Measurements from ENCODE around the gene ZNF512.
"Not testable (repeated sequence)": the region's sequence is repeated elsewhere in the genome, so short reads cannot be mapped to it uniquely, and the experiment has no call there.

The ZNF512 gene

GRCh38 chr2:27630257-27630656, 47.4 kb downstream of the ZNF512 start:
- not testable (repeated sequence) for DNase-seq (ENCODE audit: low read depth in 3 of 3, low spot score in 1 of 3)

DNA sequence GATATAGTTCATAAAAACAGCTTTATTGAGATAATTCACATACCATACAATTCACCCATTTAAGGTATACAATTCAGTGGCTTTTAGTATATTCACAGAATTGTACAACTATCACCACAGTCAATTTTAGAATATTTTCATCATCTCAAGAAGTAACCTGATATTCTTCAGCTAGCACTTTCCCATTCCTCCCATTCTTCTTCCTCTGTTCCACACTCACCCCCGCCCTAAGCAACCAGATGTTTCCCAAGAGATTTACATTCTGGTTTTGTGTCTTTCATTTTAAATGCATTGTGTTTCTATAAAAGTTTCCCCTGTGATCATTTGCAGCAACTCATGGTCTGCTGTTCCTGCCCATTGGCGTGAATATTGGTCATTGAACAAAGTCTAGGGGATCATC, 51.4 kb downstream of the ZNF512 start:
- no peak for DNase-seq (ENCODE audit: low read depth in 3 of 3, low spot score in 1 of 3)

GRCh38 chr2:27636766-27637165, 53.9 kb downstream of the ZNF512 start:
- no peak for DNase-seq (ENCODE audit: low read depth in 3 of 3, low spot score in 1 of 3)

GRCh38 chr2:27638037-27638637, 55.3 kb downstream of the ZNF512 start:
- DNase-seq (ENCODE audit: low read depth in 3 of 3, low spot score in 1 of 3) = no peak

DNA sequence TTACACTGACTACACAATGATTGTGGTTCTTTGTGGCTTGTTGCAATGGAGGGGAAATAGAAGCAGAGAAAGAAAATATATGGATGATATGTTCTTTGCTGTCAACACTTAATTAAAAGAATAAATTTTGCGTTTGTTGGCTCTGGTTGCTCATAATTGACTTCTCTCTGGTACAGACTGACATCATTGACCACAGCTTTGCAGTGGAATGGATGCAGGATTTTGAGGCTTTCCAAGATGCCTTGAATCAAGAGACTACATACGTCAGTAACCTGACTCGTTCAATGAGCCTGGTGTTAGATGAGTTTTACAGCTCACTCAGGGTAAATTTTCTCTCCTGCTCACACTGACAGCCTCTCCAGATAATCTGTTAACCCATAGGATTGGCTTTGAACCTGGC, 55.9 kb downstream of the ZNF512 start:
- DNase-seq (ENCODE audit: low read depth in 3 of 3, low spot score in 1 of 3) = no peak

DNA sequence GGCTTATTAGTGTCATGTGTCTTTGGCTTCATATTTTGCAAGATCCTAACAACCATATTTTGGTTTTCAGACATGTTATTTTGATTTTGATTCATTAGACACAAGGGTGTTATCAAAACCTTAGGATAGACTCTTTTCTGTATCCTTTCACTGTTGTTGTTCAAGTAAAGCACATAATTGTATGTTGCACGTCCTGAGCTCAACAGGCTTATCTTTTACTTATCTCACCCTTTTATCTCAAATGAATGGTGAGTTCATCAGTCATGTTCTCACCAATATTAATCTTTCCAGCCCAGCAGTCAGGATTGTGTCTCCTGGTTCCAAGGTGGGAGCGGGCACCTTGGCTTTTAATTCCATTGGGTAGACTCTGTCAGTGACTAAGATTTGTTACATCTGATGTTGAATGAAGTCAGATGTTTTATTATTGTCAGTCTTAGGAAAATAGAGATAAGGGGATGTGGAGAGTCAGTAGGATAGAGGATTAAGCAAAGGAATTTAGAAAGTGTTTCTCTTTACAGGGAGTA, 57.9 kb downstream of the ZNF512 start:
- DNase-seq (ENCODE audit: low read depth in 3 of 3, low spot score in 1 of 3) = no peak

DNA sequence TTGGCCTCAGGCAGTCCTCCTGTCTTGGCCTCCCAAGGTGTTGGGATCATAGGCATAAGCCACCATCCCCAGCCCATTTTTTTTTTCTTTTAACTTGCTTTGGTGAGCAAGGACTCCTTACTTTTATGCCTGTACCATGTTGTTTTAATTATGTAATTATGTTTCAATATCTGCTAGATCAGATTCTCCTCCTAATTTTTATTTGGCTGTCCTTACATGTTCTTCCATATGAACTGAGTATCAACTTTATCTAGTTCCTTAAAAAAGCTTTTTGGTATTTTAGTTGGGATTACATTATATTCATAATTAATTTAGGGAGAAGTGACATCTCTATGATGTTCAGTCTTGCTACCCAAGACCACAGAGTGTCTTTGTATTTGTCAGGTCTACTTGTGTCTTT, 62.4 kb downstream of the ZNF512 start:
- no peak for DNase-seq (ENCODE audit: low read depth in 3 of 3, low spot score in 1 of 3)

DNA sequence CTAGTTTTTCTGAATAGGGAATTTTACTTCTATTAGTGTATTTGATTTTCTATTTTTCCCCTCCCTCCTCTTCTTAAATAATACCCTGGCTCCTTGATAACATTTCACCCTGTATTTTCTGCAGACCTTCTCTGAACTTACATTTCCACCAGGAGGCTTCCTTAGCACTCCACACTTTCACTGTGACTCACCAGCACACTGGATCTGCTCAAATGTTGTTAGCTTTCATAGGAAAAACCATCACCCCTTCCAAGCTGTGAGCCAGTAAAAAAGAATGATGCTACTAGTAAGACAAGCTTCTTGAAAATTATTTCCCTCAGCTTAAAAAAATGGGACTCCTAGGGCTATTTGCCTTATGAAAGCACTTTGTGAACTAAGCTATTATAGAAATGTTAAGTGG, 64.4 kb downstream of the ZNF512 start:
- DNase-seq (ENCODE audit: low read depth in 3 of 3, low spot score in 1 of 3) = no peak

DNA sequence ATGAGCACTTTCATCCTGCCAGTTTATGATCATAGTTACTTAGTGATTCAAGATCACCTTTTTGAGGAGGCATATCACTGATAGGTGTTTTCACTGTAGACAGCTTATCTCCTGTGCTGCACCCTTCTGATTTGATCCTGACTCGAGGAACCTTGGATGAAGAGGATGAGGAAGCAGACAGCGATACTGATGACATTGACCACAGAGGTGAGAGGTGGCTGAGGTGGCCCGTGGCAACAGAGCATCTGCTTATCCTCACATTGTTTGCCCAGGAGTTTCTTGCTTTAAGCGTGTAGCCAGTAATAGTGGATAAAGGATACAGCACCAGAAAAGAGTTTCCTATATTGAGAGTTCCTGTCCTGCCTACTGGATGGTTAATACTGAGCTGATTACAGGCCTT, 64.9 kb downstream of the ZNF512 start:
- no peak for DNase-seq (ENCODE audit: low read depth in 3 of 3, low spot score in 1 of 3)

DNA sequence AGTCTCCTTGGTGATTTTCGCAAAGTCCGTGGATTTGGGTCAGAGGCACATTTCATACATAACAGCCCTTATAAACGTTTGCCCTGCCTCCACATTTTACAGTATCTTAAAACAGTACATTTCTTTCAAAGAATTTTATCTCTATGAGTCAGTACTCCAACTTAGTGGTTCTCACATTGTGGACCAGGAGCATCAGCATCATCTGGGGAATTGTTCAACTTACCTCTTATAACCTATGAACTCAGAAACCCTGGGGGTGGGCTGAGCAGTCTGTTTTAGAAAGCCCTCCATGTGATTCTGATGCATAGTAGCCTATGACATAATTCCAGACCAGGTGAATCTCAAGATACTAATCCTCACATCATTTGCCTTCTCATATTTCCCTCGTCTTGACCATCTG, 68.2 kb downstream of the ZNF512 start:
- no peak for DNase-seq (ENCODE audit: low read depth in 3 of 3, low spot score in 1 of 3)

DNA sequence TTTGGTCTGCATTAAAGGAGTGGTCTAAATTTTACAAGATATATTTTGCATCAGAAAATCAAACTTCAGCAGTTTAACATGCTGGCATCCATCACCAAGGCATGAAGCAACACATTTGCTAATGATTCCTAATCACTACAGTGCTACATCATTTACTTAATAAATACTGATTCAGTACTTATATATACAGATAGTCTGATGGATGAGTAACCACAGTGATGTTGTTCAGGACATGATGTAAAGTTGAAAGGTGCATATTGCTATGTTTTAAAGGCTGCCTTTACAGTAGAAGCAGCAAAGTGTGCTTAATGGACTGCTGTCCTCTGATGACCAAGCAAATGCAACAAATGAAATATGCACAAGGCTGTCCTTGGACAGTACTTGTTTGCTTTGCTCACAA, 69.5 kb downstream of the ZNF512 start:
- no peak for DNase-seq (ENCODE audit: low read depth in 3 of 3, low spot score in 1 of 3)

DNA sequence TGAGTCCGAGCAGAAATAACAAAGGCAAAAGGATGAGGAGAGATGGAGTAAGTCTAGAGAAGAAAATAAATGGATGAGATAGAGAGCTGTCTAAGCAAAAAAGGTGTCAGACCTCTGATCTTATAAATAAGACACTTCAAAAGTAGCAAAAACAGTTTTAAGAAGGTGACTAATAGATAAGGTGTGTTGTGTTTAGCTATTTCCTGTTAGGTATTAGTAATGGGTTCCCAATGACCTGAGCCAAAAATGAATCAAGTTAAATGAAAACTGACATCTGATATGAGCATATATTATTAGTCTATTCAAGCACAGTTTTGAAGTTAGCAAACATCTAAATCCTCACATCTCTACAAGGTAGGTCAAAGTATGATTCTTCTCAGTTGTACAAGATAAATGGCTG, 69.9 kb downstream of the ZNF512 start:
- no peak for DNase-seq (ENCODE audit: low read depth in 3 of 3, low spot score in 1 of 3)

DNA sequence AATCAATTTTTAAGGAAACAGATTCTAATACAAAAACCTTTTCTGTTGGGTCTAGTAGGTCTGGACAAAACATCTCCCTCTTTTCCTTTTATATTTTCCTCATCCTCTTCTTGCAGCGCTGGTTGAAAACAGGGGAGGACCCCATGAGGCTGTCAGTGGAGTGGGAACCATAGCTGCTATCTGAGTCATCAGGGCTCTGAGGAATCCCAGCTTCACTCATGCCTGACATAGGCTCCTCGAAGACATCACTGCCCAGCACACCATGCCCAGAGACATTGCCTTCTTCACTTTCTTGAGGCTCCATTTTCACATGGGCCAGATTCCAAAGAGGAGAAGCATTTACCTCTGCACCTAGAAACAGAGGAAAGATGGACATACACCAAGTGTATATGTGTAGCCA, 70.6 kb downstream of the ZNF512 start:
- no peak for DNase-seq (ENCODE audit: low read depth in 3 of 3, low spot score in 1 of 3)

DNA sequence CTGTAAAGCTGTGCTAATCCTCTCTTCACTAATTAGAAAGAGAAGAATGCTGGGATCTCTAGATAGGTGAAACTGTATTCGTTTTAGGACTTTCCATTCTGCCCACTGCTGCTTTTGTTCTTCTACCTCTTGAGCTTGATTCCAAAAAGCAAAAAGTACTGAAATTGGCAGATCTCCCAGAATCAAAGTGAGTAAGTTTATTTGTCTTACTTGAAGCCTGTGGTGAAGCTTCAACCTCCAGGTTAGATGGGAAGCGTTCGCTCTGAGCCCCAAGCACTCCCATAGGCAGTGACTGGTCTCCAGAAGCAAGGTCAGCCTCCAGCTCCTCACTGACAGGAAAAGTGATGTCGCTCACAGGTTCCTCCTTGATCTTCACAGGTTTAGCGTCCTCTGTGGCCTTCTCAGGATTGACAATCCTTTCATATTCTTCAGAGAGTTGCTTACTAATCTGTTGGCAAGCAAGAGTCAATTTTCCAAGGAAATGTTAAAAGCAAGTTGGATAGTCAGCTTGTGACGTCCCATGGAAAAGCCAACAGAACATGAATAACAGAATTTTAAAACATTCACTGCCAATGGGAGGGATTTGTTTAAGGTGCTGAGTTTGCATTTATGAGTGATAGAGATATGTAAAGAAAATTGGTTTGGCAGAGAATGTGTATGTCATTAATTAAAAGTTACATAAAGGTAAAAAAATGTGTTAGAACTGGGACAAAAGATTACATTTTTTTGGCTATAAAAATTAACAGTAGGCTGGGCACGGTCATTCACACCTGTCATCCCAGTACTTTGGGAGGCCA, 72.5 kb downstream of the ZNF512 start:
- no peak for DNase-seq (ENCODE audit: low read depth in 3 of 3, low spot score in 1 of 3)

DNA sequence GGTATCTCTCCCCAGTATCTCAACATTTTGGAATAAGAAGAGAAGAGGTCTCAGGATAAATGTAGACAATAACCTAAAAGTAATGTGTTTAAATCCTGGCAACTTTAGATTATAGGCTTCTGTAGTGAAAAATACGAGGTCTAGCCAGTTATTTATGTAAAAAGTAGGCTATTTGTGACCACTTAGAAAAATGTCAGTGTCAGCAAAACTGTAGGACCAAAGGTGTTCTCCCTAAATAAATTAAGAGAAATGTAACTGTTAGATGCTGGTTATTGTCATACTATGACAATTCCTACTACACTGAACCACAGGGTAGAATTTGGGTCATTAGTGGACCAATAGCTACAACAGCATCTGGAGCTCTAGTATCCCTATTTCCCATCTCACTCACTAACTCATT, 78.5 kb downstream of the ZNF512 start:
- DNase-seq (ENCODE audit: low read depth in 3 of 3, low spot score in 1 of 3) = no peak

DNA sequence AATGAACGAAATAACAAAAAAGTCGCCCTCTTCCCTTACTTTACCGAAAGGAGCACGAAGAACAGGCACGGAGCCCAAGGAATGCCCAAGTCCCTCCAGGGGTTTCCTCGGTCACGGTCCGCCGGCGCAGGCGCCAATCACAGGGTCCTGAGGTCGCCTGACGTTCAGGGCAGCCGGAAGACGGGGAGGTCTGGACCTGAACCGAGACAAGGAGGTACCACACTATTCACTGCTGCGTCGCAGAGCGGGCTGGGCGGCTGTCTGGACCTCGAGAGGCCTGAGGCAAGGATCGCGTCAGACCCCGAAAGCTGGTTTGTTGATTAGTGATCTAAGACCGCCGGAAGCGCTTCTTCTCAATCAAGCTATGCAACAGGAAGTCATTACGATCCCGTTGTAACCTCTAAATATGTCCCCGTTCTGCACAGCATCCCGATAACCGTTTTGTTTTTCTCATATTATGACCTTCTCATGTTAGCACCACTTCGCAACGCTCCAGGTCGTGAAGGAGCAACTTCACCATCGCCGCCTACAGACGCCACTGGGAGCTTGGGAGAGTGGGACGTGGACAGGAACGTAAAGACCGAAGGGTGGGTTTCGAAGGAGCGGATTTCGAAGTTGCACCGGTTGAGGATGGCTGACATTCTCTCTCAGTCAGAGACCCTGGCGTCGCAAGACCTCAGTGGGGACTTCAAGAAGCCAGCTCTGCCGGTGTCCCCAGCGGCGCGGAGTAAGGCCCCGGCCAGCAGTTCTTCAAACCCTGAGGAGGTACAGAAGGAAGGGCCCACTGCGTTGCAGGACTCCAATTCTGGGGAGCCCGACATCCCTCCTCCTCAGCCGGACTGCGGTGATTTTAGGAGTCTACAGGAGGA, 80.7 kb downstream of the ZNF512 start, which contains the start of the genes SLC4A1AP and SUPT7L:
Gene SLC4A1AP, plus strand, starts transcription at position 605 of the 869 bp plus-strand sequence. Its CDS starts 26 bp downstream, at position 631.
Gene SUPT7L, minus strand, starts transcription at position 330 of the 869 bp plus-strand sequence. CDS start 1,422 bp downstream, outside the sequence.
- DNase-seq (ENCODE audit: low read depth in 3 of 3, low spot score in 1 of 3) = peak; percentile 30 to 62 (median 48)

DNA sequence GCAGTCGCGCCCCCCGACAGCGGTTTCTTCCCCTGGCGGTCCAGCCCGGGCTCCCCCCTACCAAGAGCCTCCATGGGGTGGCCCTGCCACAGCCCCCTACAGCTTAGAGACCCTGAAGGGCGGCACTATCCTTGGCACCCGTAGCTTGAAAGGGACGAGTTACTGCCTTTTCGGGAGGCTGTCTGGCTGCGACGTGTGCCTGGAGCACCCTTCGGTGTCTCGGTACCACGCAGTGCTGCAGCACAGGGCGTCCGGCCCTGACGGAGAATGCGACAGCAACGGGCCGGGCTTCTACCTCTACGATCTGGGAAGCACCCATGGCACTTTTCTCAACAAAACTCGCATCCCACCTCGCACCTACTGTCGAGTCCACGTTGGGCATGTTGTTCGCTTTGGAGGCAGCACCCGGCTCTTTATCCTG, 81.3 kb downstream of the ZNF512 start:
- DNase-seq (ENCODE audit: low read depth in 3 of 3, low spot score in 1 of 3) = no peak

GRCh38 chr2:27664622-27665363, 82.0 kb downstream of the ZNF512 start:
- no peak for DNase-seq (ENCODE audit: low read depth in 3 of 3, low spot score in 1 of 3)

DNA sequence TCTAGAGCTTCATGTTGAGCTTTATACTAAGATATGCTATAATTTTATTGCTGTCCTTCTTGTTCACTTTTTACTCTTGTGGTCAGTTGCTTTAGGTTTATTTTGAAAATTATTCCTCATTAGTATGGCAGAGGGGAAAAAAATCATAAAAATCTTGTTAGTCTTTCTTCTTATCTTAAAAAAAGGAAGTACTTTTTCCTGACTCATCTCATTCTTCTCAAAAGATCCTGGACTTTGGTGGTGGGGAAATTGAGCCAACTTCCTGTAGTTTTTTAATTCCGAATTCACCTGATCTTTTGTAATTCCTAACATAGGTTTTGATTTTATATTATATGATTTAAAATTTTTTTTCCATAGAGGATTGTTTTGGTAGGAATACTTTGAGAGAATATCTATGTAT, 84.6 kb downstream of the ZNF512 start:
- no peak for DNase-seq (ENCODE audit: low read depth in 3 of 3, low spot score in 1 of 3)

GRCh38 chr2:27671235-27671634, 88.4 kb downstream of the ZNF512 start:
- DNase-seq (ENCODE audit: low read depth in 3 of 3, low spot score in 1 of 3) = no peak

All from stimulated activated CD4-positive, alpha-beta T cell treated with anti-CD3 and anti-CD28 coated beads, TNF-alpha, amount 100 ng/mL, for 1 hour (primary cell).